Globus pallidus (tissue), 1 donor: ENCODE measurements around the gene TAC3.
"Not testable (repeated sequence)": the region's sequence is repeated elsewhere in the genome, so short reads cannot be mapped to it uniquely, and the experiment has no call there.

Source experiments
- DNase-seq: peaks from one replicate; pipeline ENCODE4 v3.0.0-alpha.2; 2015; ENCODE audit warnings: low spot score

TAC3 gene

DNA sequence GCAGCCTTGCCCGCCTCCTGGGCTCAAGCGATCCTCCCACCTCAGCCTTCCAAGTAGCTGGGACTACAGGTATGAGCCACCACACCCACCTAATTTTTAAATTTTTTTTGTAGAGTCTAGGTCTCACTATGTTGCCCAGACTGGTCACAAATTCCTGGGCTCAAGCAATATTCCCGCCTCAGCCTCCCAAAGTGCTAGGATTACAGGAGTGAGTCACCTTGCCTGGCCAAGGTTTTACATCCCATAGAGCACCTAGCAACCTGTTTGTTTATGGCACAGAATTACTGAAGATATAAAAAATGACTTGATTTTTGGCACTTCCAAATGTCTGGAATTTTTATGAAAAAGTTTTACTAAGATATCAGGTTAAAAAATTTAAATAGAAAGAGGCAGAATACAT lies 17.1 kb upstream of the TAC3 start:
- DNase-seq: no peak

DNA sequence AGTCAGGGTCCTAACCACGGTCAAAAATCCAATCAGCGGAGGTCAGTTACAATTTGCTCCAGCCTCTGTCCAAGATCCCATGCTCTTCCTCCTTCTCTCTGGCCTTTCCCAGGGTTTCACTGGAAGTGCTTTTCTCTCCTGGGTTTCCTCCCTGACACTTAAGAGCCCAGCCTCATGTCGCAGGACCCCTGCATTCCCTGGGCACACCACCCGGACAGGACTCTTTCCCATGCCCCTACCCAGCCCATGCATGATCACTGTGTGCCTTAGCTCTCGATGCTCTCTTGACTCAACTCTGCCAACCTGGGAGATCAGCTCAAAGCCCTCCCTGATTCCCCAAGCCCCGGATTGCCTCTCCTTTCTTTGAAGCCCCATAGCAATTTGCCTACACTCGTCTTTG lies 15.5 kb upstream of the TAC3 start:
- no peak for DNase-seq

DNA sequence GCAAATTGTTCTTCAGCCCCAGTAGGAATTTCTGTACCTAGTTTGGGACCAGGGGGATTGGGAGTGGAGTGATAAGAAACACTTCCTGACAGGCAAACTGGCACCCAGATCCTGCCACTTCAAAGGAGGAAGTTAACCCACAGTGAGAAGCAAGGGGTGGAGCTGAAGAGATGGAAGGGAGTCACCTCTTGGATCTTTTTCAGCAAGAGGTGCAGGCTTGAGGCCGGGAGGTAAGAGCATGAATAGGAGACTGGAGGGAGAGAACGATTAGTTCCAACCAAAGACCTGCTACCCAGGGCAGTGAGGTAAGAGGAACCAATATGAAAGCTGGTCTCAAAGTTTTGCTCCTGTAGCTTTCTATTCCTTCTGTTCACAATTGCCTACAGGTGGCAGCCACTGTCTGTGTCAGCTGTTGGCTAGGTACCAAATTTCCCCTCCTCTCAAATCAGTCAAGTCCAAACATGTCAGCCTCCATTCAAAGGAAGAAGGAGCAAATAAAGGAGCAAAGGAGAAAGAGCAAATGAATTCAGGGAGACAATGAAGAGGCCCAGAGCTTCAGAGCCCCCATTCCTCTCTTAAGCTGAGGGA lies 14.9 kb upstream of the TAC3 start:
- DNase-seq: no peak

DNA sequence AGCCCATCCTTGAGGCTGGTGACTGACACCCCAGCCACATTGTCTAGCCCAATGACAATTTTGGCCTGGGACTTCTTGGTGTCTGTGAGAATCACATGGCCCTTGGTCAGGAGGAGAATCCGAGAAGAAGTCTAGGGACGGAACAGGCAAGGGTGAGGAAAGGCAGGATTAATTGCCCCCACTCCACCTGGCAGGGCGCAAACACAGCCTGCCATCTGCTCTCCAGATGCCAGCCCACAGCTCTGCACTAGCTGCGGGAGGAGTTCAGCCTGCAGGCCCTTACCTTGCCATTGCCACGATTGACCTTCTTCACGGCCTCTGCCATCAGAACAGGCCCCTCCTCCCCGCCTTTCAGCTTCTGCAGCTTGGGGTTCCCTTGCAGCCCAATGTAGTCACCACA lies 13.1 kb upstream of the TAC3 start:
- no peak for DNase-seq

DNA sequence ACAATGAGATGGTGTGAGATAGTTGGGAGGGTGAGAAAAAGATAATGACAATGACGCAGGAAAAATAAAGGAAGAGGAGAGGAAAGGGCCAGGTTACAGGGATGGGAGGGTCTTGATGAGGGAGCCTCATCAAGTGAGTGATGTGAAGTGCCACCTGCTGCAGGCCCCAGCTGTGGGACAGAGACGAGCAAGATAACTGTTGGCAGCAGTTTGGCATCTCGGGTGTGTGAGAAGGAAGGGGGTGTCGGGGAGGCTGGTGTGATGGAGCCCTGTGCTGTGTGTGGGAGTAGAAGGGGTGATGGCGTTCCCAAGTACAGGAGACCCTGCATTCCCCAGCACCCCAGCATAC lies 11.4 kb upstream of the TAC3 start:
- no peak for DNase-seq

DNA sequence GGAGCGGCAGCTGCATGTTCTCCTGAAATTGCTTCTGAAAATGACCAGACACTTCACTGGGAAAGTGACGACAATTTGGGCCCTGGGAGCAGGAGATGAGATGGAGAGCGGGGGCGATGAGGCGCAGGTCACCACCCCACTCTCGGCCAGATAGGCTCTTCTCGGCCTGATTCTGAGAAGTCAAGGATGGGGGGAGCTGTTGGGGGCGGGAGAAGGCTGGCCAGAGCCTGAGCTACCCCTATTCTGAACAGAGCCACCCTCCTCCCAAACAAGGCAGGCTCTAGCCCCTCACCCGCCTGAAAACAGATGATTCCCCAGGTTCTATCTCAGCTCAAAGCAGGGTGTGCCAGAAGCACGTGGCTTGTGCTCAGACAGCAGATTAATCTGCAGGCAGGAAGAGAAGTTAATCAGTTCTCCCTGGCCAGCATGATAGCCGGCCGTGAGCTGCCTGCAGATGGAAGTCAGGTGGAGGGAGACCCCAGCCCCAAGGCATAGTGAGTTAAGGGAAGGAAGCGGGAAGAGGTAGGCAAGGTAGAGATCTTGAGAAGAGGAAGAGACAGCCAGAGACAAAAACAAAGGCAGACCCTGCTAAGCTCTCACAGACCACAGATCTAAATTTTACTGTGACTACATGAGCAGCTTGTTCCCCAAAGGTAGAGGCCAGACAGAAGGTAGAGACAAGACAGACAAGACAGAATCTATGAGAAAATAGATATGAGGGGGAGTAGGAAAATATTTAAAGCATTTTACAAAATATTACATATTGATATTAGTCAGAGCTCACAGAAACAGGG lies 10.9 kb upstream of the TAC3 start:
- DNase-seq: no peak

DNA sequence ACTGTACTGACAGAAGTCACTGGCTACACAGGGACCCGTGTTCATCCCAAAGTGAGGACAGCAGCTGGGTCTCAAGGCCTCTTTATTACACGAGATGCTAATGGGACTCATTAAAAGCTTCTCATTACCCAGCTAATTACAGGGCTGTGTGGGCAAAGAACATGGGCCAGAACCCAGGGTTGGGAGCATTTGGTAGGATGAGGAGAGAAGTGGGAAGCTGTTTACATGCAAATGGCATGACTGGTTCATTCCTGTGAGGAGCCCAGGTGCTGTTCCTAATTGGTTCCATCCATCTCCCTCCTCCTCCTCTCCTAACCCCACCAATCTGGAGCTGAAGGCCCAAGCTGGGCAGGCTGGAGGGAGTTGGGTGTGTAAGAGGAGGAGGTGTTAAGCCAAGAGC lies 8.9 kb upstream of the TAC3 start:
- no peak for DNase-seq

DNA sequence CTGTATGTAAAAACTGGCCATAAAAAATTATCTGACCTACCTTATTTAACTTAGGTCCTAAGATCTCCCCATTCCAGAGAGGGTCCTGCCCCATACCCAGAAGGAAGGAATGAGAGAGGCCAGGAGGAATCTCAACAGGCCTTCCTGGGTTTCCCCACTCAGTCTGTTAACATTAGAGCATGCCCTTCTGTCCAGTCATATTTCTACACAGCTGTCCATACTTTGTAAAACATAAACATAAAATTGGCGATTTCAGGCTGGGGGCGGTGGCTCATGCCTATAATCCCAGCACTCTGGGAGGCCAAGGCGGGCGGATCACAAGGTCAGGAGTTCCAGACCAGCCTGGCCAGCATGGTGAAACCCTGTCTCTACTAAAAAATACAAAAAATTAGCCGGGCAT lies 6.0 kb upstream of the TAC3 start:
- DNase-seq: not testable (repeated sequence)

DNA sequence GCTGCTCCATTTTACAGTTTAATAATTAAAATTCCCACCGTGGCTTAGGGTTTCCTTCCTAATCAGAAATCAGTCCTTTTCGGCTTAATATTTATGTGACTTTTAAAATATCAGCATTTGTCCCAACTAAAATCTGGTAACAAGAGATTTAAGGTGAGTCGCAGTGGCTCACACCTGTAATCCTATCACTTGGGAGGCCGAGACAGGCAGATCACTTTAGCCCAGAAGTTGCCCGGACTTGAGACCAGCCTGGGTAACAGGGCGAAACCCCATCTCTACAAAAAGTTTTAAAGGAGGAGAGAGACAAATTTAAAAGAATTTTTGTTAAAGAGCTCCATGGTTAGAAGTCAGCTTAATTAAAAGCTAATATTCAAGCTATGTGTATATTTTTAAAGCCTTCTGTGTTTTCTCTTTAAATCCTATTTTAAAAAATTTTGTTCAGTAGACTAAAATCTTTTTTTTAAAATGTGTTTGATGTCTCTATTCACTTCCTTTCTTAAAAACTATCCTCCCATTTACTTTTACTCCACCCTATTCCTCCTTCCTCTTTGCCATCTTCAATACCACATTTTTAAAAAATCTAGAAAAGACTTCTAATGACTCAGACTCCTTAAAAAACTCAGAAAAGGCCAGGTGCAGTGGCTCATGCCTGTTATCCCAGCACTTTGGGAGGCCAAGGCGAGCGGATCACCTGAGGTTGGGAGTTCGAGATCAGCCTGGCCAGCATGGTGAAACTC lies 3.8 kb upstream of the TAC3 start:
- DNase-seq: no peak

DNA sequence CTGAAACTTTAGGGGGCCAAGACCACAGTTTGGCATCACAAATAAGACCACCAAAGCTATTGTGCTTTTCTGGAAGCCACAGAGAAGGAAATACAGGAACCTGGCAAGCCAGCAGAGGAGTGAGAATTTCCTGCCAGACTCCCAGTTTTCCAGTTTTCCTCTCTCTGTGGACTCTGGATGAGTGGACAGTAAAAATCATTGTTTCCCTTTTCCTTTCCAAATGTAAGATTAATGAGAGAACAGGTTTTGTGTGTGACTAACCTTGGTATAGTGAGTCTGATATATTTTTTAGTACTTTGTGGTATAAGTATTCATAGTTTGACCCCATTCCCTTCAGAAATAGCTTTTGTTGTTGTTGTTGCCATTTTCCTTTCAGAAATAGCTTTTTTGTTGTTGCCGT lies 2.6 kb upstream of the TAC3 start:
- DNase-seq: no peak

DNA sequence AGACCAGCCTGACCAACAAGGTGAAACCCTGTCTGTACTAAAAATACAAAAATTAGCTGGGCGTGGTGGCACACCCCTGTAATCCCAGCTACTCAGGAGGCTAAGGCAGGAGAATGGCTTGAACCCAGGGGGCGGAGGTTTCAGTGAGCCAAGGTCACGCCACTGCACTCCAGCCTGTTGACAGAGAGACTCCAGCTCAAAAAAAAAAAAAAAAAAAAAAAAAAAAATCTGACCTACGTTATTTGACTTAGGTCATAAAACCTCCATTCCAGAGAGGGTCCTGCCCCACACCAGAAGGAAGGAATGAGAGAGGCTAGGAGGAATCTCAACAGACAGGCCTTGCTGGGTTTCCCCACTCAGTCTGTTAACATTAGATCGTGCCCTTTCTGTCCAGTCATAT lies 2.0 kb upstream of the TAC3 start:
- DNase-seq: not testable (repeated sequence)

DNA sequence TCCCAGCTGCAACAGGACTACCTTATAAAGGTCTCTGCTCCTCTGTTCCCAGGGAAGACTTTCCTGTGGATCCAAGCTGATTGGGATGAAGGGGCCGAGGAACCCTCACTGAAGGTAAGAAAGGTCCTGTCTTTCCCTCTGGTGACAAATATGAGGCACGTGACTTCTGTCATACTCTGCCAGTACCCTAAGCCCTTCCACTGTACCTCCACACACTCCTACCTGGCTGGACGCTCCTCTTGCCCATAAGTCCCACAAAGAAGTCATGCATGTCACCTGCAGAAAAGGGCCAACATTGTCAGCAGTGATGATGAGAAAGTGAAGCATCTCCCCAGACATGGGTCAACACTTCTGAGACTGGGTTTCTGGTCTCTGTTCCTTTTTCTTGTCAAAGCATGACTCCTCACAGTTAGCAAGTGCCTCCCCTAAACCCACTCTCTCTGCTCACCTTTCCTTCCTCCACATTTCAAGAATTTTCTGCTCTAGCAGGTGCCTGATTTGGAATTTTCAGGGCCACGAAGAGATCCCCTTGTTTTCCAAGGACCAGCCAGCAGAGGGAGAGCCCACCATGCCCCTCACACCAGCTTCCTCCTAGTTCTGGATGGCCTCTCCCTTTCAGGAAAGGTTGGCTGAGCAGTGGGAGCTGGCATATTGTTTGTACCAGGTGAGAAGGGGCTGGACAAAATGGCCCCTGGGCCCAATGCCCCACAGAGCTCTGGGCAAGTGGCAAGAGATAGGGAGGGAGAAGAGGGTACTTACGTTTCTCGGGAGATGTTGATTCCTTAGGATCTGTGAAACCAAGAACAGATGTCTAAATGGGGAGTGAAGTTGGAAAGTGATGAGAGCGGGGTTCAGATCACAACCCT lies 3.5 kb downstream of the TAC3 start:
- DNase-seq: no peak

DNA sequence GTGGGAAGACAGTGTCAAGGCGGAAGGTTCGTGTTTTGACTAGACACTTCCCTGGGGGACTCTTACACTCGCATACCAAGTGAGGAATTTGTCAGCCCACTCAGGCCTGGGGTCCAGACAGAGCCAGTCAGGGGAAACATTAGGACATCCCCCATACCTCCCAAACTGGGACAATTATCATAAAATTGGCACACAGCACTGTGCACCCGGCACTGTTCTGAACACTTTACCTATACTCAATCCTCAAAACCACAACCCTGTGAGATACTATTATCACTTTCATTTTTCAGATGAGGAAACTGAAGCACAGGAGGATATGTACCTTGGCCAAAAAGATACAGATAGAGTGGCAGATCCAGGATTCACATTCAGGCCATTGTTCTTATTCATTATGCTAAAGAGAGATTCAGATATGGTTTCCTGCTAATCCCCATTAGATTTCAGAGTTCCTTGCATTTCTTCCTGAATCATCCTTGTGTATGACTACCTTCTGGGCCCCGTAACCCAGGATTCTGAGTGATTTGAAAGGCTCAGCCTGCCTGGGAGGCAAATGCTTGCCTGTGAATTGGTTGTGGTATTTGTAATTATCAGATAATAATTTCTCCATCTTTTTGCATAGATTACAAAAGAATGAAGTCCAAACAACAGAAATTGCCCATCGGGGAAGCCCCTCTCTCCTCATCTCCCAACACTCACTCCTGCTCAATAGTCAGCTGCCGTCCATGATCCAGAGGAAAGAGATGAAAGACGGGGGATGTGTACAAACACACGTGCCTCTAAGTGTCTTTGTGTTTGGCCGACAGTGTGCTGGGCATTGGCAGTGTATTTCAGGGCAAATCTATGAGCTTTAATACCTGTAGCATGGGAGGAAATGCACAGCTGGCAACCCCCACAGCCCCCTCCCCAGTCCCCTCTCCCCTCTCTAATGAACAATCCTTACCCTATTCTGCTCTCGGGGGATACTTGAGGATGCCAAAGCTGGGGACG lies 4.6 kb downstream of the TAC3 start:
- DNase-seq: no peak

DNA sequence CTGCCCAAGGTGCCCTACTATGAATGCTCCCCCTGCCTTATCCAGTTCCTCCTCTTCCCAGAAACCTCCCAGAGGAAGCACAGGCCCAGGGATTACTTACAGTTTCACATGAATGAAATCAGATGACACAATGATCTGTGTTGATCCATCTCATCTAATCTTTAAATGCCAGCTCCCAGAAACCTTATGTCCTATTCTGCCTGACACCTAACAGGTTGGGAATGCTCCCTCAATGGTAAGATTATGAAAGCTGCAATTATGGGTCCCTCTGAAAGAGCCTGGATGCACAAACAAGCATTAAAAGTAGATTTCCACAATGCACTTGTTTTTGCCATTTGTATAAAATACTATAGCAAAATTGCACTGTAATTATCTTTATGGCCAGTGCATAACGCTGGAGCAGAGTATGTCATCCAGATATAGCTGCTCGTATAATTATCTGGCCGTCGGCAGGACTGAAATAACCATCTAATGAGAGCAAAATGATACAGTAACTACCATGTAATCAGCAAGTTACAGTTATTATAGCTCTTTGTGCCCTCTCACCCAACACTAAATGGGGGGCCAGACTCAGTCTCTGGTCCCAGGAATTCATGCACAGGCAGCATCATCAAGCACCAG lies 5.6 kb downstream of the TAC3 start:
- DNase-seq: no peak

DNA sequence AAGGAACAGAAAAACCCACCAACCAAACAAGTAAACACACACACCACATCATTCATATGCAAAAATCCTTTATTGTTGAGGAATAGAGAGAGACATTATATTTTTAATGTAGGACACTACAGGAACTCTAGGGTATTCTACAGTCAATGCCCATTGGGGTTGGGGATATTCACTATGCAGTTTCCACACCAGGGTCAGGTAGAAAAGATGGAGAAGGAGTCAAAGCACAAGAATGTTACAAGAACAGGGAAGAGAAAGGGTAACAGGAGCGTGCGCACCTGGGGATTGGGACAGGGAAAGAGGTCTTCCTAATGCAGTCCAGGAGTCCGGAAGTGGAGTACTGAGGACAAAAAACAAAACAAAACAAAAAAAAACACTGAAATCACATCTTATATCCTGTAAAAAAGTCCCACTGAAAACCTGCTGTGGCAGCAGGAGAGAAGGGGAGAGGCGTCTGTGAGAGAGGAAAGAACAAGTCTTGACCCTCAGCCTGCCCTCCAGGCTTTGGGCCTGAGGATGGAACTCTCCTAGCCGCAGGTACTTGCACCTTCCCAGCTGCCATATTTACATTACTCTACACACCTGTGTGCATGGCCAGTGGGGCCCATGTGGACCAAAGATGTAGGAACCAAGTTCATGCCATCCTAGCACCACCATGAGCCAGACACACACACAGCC lies 6.2 kb downstream of the TAC3 start:
- no peak for DNase-seq

DNA sequence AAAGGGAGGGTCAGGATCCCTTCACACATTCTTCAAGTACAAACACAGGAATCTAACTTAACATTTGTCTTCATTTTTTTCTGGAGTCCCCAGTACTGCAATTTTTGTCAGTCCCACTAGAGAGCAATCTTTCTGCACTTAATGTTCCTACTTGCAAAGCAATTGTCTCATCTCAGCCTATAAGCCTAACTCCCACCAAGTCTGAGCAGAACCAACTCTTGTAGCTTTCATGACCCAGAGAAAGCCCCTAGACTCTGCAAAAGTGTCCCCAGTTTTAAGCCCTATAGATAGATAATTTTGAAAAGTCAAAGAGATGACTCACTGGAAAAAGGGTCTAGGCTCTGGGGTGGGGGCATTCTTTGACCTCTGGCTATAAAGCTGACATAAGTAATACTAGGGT lies 8.2 kb downstream of the TAC3 start:
- peak; percentile 50 for DNase-seq

DNA sequence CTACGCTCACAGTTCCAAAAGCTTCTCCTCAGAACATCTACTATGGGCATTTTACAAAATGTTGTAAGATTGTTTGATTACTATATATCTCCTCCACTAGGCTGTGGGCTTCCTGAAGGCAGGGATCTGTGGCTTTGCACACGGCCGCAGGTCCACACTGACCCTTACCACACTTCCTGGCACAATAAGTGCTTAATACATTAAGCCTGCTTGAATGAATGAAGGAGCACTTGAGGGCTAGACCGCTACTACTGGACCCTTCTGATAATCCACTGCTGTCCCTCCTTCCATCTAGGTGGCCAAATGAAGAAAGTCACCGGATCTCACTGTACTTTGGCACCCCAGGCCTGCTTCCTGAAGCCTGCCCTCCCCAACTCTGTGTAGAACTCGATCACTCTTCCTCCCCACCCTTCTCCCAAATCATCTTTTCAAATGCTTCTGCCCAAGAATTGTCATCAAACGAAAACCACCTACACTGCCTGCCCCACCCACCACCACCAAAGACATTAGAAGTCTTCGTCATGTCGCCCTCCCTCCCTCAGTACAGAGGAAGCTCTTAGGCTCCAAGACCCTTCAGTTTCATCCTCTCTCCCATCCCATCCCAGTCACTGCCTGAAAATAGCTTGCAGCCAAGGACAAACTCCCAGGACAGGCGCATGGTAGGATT lies 9.4 kb downstream of the TAC3 start:
- no peak for DNase-seq

DNA sequence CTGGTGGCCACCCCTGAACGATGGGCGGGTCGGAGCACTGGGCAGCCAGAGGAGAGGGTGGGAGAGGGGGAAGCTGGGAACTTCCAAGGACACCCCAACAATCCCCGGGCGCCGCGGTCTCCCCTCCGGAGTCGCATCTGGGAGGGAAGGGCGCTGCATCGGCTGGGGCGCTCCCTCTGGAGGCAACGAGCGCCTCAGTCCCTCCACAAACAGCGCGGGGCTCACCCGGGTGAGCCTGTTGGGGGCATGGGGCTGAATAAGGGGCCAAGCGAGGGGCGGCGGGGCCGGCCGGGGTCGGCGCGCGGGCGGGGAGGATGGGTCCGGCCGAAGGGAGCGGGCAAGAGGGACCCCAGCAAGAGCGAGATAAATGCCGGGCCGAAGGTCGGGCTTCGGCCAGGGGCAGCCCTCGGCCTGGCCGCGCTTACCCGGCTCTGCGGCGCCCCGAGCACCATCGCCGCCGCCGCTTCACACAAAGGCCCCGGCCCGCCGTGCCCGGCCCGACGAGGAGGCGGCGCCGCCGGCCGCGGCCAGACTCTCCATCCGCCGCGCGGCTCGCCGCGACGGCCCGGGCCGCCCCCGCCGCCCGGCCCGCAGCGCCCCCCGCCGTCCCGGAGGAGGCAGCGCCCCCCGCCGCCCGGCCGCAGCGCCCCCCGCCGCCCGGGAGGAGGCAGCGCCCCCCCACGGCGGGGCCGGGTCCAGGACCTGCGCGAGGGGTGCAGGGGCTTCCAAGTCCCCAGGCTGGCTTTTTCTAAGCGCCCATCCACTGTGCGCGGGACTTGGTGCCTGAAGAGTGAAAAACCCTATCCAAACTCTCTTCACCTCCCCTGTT lies 10.1 kb downstream of the TAC3 start, which contains the start of gene ZBTB39:
Gene ZBTB39, minus strand, starts transcription at position 567 of the 829 bp plus-strand sequence. CDS start 1,629 bp downstream, outside the sequence.
- peak; percentile 53 for DNase-seq

DNA sequence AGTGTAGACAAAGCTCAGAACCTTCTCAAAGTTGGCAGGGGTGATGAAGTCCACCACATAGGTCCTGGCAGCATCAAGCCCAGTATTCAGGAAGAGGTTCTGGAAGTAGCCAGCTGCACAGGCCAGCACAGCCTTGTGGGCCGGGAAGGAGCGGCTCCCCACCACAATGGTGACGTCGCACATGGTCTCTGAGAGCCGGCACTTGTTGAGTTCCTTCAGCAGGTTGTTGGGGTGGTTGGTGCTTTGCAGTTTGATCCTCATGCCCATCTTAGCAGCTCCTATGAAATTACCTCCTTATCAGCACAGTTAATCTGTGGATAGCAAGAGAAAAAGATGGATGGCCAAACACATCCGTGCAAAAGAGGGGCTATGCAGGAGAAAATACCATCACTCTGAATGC lies 11.7 kb downstream of the TAC3 start:
- no peak for DNase-seq
